Subcutaneous abdominal adipose tissue (tissue), 5 donors: ENCODE results near the gene PTPN12.
"Not testable (repeated sequence)": the region's sequence is repeated elsewhere in the genome, so short reads cannot be mapped to it uniquely, and the experiment has no call there.

Experiments
- H3K27ac ChIP-seq: one replicate; pipeline ENCODE4 v1.7.0; 2013; ENCODE audit warnings: low read depth, mild to moderate bottlenecking, inconsistent platforms, low read length, moderate library complexity
- H3K27me3 ChIP-seq, 5 donors: one replicate each; pipeline ENCODE4 v1.7.0; 2013; ENCODE audit warnings: low read length in 5 of 5, inconsistent platforms in 1 of 5; ENCODE audit not compliant: control insufficient read depth in 5 of 5, insufficient read depth in 4 of 5
- H3K36me3 ChIP-seq, 5 donors: one replicate each; pipeline ENCODE4 v1.7.0; 2013; ENCODE audit warnings: low read length in 5 of 5; ENCODE audit not compliant: control insufficient read depth in 5 of 5, insufficient read depth in 5 of 5
- H3K4me1 ChIP-seq, 5 donors: one replicate each; pipeline ENCODE4 v1.7.0; 2013; ENCODE audit warnings: low read length in 5 of 5, mild to moderate bottlenecking in 3 of 5, moderate library complexity in 1 of 5; ENCODE audit not compliant: control insufficient read depth in 5 of 5, insufficient read depth in 5 of 5
- H3K4me3 ChIP-seq, 5 donors: one replicate each; pipeline ENCODE4 v1.7.0; 2013; ENCODE audit warnings: low read length in 5 of 5, low read depth in 1 of 5
- H3K9ac ChIP-seq, 5 donors: one replicate each; pipeline ENCODE4 v1.7.0; 2013; ENCODE audit warnings: low read length in 5 of 5, mild to moderate bottlenecking in 4 of 5, moderate library complexity in 3 of 5
- H3K9me3 ChIP-seq, 5 donors: one replicate each; pipeline ENCODE4 v1.7.0; 2013; ENCODE audit warnings: low read length in 5 of 5; ENCODE audit not compliant: control insufficient read depth in 5 of 5
- donor health status: healthy.
- donor health status: healthy.
- donor health status: healthy.
- donor health status: healthy.
- donor health status: healthy.

PTPN12 gene

DNA sequence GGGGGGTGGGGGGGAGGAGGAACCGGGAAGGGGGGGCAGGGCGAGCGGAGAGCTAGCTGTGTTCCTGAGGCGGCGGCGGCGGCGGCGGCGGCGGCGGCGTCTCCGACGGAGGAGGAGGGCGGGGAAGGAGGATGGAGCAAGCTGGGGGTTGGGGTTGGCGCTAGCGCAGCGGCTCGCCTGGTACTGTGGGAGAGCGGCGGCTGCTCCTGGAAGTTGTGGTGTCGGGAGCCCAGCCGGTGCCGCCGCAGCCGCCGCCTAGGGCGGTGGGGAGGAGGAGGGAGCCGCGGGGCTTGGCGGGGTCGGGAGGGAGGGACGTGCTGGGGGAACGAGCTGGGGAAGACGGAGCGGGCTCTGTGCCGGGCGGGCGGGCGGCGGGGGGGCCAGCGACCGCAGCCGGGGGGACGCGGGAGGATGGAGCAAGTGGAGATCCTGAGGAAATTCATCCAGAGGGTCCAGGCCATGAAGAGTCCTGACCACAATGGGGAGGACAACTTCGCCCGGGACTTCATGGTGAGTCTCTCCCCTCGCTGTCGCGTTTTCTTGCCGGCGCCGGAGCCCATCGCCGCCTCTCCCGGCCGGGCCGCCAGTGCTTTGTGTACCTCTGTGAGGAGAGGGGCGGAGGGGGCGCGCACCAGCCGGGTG is at the start of gene PTPN12:
Gene PTPN12, plus strand, starts transcription at position 160 of the 642 bp plus-strand sequence. Its CDS starts 252 bp downstream, at position 412.
- H3K27ac ChIP-seq = peak within 1 kb of the TSS; percentile 100
- peaks cover 0 to 2% (median 0%) of the 10 kb centered on the region in 5 donors for H3K36me3 ChIP-seq
- no peaks in the 10 kb centered on the region for H3K9me3 ChIP-seq
- H3K27me3 ChIP-seq = no peaks in the 10 kb centered on the region
- peak within 1 kb of the TSS; percentile 90 to 100 (median 99) for H3K9ac ChIP-seq
- peak within 1 kb of the TSS; percentile 79 to 100 (median 98) for H3K4me3 ChIP-seq
- peaks cover 2 to 41% (median 31%) of the 10 kb centered on the region in 5 donors for H3K4me1 ChIP-seq

DNA sequence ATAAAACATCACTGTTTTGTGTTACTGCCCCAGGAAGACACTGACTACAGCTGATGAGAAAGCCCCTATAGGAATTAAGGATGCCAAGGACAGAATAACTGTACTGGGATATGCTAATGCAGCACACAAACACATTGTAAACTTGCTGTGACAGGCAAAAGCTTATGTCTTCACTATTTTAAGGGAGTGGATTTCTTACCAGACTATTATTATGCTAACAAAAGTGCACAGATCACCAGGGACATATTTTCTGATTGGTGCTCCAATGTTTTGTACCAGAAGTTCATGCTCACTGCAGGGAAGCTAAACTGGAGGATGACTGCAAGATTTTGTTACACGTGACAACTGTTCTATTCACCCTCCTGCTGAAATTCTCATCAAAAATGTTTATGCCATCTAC is 48.1 kb upstream of the PTPN12 start:
- Histone ChIP-seq H3K36me3 (no peaks in the 10 kb centered on the region), H3K9me3 (no peaks in the 10 kb centered on the region), H3K9ac (no peak overlapping the region), H3K4me1 (no peaks in the 10 kb centered on the region), H3K4me3 (no peak overlapping the region), H3K27ac (no peak overlapping the region), H3K27me3 (no peaks in the 10 kb centered on the region)

DNA sequence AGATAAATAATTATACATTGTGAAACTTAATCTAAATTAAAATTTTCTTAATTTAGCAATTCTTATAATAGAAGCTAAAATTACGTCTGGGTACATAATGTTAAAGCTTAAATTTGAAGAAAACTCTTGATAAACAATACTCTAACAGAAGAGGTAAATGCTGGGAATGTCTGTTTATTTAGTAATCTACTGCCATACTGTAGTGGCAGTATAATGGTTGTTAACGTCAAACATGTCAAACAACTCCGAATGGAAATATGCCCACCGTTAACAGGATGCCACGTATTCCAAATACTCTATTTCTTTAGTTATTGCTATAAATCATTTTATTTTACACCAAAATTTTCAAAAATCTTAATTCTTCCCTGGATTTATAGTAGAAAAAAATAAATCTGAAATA is 40.0 kb upstream of the PTPN12 start:
- Histone ChIP-seq H3K4me1 (peaks cover 0 to 8% (median 0%) of the 10 kb centered on the region in 5 donors), H3K4me3 (no peak overlapping the region), H3K27ac (no peak overlapping the region)

DNA sequence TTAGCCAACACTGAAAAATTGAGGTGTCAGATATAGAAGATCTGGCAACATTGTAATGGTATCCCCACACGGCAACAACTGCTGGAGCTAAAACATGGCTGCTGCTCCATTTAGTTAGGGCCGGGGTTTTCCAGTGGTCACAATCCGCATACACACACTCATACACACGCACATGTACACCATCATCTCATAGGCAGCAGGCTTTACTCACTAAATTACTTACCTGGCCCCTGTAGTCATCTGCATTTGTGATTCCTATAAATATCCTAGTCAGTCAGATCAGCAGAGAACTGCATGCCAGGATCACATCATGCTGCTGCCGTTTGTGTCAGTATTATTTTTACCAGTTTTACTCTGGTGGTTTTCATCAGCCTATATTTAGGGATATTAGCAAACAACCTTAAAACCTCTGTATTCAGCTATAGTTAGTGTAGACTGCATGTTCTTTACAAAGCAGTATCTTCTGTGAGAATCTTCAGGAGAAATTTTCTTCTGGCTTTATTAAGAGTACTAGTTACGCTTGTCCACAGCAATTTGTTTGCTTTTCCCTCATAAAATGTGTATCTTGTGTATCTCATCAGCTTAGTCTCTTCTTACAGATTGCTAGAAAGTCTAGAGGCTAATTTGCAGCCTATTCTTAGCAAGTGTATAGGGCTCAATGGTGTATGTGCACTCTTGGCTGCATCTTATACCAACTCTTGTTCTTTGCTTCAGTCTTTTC is 38.3 kb upstream of the PTPN12 start:
- Histone ChIP-seq H3K27ac (no peak overlapping the region), H3K4me1 (peaks cover 0 to 8% (median 0%) of the 10 kb centered on the region in 5 donors), H3K36me3 (no peaks in the 10 kb centered on the region), H3K4me3 (no peak overlapping the region), H3K9me3 (no peaks in the 10 kb centered on the region), H3K27me3 (no peaks in the 10 kb centered on the region), H3K9ac (no peak overlapping the region)

More for the DNA sequence above, 40.0 kb upstream of the PTPN12 start:
- no peak overlapping the region for H3K9ac ChIP-seq
- no peaks in the 10 kb centered on the region for H3K27me3 ChIP-seq
- H3K9me3 ChIP-seq = no peaks in the 10 kb centered on the region
- H3K36me3 ChIP-seq = no peaks in the 10 kb centered on the region

DNA sequence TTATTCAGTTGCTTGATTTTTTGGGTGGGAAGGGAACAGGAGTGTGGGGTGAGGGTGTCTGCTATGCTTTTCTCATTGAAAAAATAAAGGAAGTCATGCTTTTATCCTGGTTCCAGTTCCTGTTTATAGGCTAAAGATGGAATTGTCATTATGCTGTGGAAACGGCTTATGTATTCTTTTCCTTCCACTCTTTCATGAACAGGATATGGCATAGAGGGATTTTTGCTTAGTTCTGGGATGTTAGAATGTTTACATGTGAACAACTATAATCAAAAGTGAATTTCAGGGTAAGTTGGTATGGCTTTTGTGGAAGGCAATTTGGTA is 35.9 kb upstream of the PTPN12 start:
- no peak overlapping the region for H3K27ac ChIP-seq
- H3K9ac ChIP-seq = no peak overlapping the region
- peaks cover 0 to 8% (median 0%) of the 10 kb centered on the region in 5 donors for H3K4me1 ChIP-seq
- no peak overlapping the region for H3K4me3 ChIP-seq
- no peaks in the 10 kb centered on the region for H3K27me3 ChIP-seq
- H3K9me3 ChIP-seq = no peaks in the 10 kb centered on the region
- no peaks in the 10 kb centered on the region for H3K36me3 ChIP-seq

DNA sequence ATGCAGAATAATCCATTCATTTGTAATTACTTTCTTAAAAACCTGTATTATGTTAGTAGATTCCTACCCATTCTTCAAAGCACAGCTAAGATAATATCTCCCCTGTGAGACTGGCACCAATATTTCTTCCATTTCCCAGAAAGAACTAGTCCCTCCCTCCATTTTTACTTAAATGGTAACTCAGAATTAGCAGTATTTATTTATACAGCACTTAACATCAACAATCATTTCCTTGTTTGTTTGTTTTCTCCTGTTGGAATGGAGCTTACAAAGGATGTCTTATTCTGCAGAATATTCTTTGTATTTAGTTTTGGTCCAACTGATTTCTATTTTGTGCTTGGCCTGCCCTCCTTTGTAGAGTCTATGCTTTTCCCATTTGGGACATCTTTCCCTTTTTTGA is 32.1 kb upstream of the PTPN12 start:
- Histone ChIP-seq H3K36me3 (no peaks in the 10 kb centered on the region), H3K9ac (no peak overlapping the region), H3K27me3 (no peaks in the 10 kb centered on the region), H3K27ac (no peak overlapping the region), H3K4me3 (no peak overlapping the region), H3K4me1 (peaks cover 0 to 8% (median 0%) of the 10 kb centered on the region in 5 donors), H3K9me3 (no peaks in the 10 kb centered on the region)

DNA sequence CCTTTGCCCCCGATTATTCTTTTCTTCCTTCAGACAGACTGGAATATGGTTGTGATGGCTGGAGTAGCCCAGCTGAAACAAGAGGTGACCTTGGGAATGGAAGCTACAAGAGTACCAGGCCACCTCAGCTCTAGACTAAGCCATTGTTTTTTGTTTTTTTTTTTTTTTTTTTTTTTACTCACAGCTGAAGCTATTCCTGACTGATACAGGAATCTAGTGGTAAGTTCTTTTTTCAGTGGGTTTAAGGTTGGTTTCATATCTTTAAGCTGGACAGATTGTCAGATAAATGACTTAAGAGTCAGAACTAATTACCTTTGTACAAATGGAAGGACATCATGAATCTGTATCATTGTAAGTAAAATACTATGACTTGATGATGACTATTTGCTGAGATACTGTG is 30.2 kb upstream of the PTPN12 start:
- no peaks in the 10 kb centered on the region for H3K27me3 ChIP-seq
- no peak overlapping the region for H3K27ac ChIP-seq
- no peaks in the 10 kb centered on the region for H3K36me3 ChIP-seq
- no peak overlapping the region for H3K9ac ChIP-seq
- H3K9me3 ChIP-seq = no peaks in the 10 kb centered on the region
- no peak overlapping the region for H3K4me3 ChIP-seq
- no peaks in the 10 kb centered on the region for H3K4me1 ChIP-seq

DNA sequence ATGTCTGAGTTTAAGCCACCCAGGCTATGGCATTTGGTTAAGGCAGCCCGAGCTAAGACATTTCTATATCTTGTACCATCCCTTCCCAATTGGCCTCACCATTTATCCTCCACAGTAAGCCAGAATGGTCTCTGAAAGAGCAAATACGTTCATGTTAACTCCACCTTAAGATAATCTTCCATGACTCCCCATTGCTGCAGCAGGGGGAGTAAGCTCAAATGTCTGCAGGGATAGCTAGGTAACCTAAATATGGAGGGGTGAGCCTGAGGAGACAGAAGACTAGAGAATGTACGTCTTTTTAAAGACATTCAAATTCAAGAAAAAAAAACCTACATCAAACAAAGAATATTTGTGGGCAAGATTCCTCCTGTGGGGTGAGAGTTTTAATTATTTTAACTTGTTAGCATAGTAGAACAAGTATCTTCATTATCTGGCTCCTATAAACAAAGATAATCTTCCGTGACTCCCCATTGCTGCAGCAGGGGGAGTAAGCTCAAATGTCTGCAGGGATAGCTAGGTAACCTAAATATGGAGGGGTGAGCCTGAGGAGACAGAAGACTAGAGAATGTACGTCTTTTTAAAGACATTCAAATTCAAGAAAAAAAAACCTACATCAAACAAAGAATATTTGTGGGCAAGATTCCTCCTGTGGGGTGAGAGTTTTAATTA is 24.0 kb upstream of the PTPN12 start:
- not testable (repeated sequence) for H3K9me3 ChIP-seq, H3K4me3 ChIP-seq, H3K4me1 ChIP-seq, H3K9ac ChIP-seq, H3K27me3 ChIP-seq, H3K27ac ChIP-seq, H3K36me3 ChIP-seq

DNA sequence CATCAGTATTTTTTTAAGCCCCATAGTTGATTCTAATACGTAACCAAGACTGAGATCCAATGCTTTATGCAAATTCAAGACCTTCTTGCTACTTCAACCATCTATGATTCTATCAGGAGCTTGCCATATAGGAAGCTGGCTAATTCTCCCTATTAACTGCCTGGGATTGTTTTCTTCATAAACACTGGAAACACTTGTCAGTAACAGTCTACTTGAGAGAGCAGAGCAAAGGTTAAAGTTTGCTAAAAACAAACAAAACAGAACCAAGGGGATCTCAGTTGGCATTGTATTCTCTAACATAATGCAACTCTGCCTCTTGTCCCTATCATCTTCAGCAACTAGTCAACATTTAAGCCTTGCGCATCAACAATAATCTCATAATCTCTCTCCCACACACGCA is 21.0 kb upstream of the PTPN12 start:
- Histone ChIP-seq H3K36me3 (no peaks in the 10 kb centered on the region), H3K4me1 (peaks cover 0 to 7% (median 3%) of the 10 kb centered on the region in 5 donors), H3K27ac (no peak overlapping the region), H3K27me3 (no peaks in the 10 kb centered on the region), H3K9me3 (no peaks in the 10 kb centered on the region), H3K4me3 (no peak overlapping the region), H3K9ac (no peak overlapping the region)

DNA sequence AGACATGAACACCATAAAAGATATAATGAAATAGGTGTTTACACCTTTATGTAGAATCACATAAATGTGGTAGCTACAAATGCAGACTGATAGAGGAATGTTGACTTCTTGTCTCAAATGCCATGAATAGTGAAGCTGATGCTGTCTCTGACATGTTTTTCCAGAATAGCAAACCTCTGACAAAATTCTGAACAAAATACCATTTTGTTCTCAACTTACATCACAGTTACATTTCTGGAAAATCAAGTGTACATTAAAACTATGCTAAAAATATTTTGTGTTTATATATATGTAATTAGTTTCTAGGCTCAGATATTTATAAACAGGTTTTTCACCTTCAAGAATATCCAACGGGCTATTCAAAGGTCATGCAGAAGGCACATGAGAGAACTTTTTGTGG is 16.8 kb upstream of the PTPN12 start:
- H3K9ac ChIP-seq = no peak overlapping the region
- H3K36me3 ChIP-seq = no peaks in the 10 kb centered on the region
- no peaks in the 10 kb centered on the region for H3K27me3 ChIP-seq
- no peaks in the 10 kb centered on the region for H3K9me3 ChIP-seq
- H3K27ac ChIP-seq = no peak overlapping the region
- no peak overlapping the region for H3K4me3 ChIP-seq
- peaks cover 0 to 7% (median 3%) of the 10 kb centered on the region in 5 donors for H3K4me1 ChIP-seq
